Thymus (tissue), 11 donors: Measurements from ENCODE around the gene SLAIN1. TPM values are rescaled to one million over a fixed set of nuclear protein-coding genes. Genes with fewer than 3 reads are reported as not detected.

Source experiments
- DNase-seq, 9 donors: peaks; one replicate each; pipeline ENCODE4 v3.0.0-alpha.2; 2013; ENCODE audit warnings: low spot score in 9 of 9, low read depth in 6 of 9, missing footprints in 1 of 9
- H3K27ac ChIP-seq, 2 donors: one replicate each; pipeline ENCODE4 v1.5.1; 2013; ENCODE audit warnings: control low read depth in 1 of 2, low read depth in 1 of 2, low read length in 1 of 2, mild to moderate bottlenecking in 1 of 2, moderate library complexity in 1 of 2
- H3K27me3 ChIP-seq, 2 donors: one replicate each; pipeline ENCODE4 v1.5.1; 2013; ENCODE audit warnings: low read length in 1 of 2; ENCODE audit not compliant: control insufficient read depth in 2 of 2, insufficient read depth in 1 of 2
- H3K36me3 ChIP-seq, 2 donors: one replicate each; pipeline ENCODE4 v1.5.1; 2013; ENCODE audit warnings: low read length in 1 of 2, mild to moderate bottlenecking in 1 of 2, moderate library complexity in 1 of 2; ENCODE audit not compliant: control insufficient read depth in 2 of 2, insufficient read depth in 2 of 2
- H3K4me1 ChIP-seq, 2 donors: one replicate each; pipeline ENCODE4 v1.5.1; 2013; ENCODE audit warnings: low read length in 2 of 2; ENCODE audit not compliant: control insufficient read depth in 2 of 2, insufficient read depth in 2 of 2
- H3K4me3 ChIP-seq, 2 donors: one replicate each; pipeline ENCODE4 v1.5.1; 2013; ENCODE audit warnings: low read length in 2 of 2, control low read depth in 1 of 2, mild to moderate bottlenecking in 1 of 2
- H3K9me3 ChIP-seq, 2 donors: one replicate each; pipeline ENCODE4 v1.5.1; 2013; ENCODE audit warnings: low read length in 1 of 2, mild to moderate bottlenecking in 1 of 2; ENCODE audit not compliant: control insufficient read depth in 2 of 2, insufficient read depth in 1 of 2
- WGBS: extraction: QIAGEN DNeasy Blood & Tissue Kit; methylation state at CpG from one replicate; pipeline ENCODE4 v1.1.7; 2013; 5-methylcytosine and 5-hydroxymethylcytosine counted together
- polyA plus RNA-seq: library from polyadenylated mRNA; stranded (reverse); fragments of 200-250 nt; gene quantifications from one replicate; pipeline ENCODE4 v1.2.3, GENCODE V29; 2013
- total RNA-seq: library from RNA; stranded (reverse); fragments of 120-200 nt; gene quantifications from one replicate; pipeline ENCODE4 v1.2.4, GENCODE V29; 2013
- donor health status: healthy.

Gene SLAIN1
- total and polyA plus RNA-seq, 2 donors, result 16.3 to 49.7 TPM

- Histone ChIP-seq H3K4me3 (no peak overlapping the region), H3K36me3 (peaks cover 16 to 40% of the 10 kb centered on the region in 2 donors), H3K27me3 (no peaks in the 10 kb centered on the region), H3K9me3 (peaks cover 0 to 3% of the 10 kb centered on the region in 2 donors), H3K4me1 (no peaks in the 10 kb centered on the region), H3K27ac (no peak overlapping the region)
- no peak for DNase-seq
- WGBS, result 96% methylated on average over 8 of the region's 8 CpGs
Observed at GRCh38 chr13:77760893-77761292, 63.4 kb downstream of the SLAIN1 start.

- no peak for DNase-seq
Observed at GRCh38 chr13:77767413-77767812, 69.9 kb downstream of the SLAIN1 start.

DNA sequence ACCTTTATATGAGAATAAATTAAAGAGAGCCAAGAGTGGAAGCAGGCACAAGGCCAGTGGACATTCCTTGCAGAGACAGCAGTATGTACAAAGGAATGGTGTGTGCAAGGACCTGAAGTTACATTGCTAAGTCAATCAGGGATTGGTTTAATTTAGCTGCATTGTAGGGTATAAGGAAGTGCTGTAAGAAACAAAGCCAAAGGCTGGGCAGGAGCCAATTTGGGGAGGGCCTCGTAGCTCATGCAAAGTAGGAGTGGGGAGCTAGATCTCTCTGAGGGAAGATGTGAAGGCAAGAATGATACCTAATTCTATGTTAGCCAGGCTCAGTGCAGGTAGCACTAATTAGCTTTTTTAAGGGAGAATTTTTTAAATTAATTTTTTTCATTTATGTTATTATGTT lies 76.7 kb downstream of the SLAIN1 start:
- no peak for DNase-seq
- no peak overlapping the region for H3K27ac ChIP-seq
- H3K9me3 ChIP-seq, result no peaks in the 10 kb centered on the region
- no peaks in the 10 kb centered on the region for H3K27me3 ChIP-seq
- 88% methylated on average over 1 of the region's 1 CpG for whole genome bisulfite sequencing
- no peak overlapping the region for H3K4me3 ChIP-seq
- H3K36me3 ChIP-seq, result peaks cover 0 to 4% of the 10 kb centered on the region in 2 donors
- no peaks in the 10 kb centered on the region for H3K4me1 ChIP-seq

More at GRCh38 chr13:77767413-77767812, 69.9 kb downstream of the SLAIN1 start:
- WGBS, result 67% methylated on average over 5 of the region's 5 CpGs
- peaks cover 3 to 23% of the 10 kb centered on the region in 2 donors for H3K36me3 ChIP-seq
- H3K27me3 ChIP-seq, result no peaks in the 10 kb centered on the region
- H3K27ac ChIP-seq, result no peak overlapping the region
- no peaks in the 10 kb centered on the region for H3K4me1 ChIP-seq
- no peak overlapping the region for H3K4me3 ChIP-seq
- H3K9me3 ChIP-seq, result peaks cover 0 to 3% of the 10 kb centered on the region in 2 donors

DNA sequence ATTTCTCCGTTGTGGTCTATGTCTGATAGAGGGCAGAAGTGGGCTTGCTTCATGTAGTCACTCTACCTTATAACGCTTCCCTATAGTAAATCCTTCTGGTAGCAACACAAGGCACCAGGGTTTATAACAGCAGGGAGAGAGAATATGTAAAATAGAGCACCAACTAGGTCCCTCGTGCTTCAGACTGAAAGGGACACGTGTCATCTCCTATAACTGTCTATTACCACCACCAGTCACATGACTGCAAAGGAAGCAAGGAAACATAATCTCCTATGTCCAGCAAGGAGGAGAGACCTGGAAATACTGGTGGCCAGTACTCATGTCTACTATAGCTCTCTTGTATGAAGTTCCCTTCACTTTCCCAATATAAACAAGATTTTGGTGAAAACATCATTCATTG lies 79.2 kb downstream of the SLAIN1 start:
- Histone ChIP-seq H3K27ac (no peak overlapping the region), H3K36me3 (peaks cover 0 to 4% of the 10 kb centered on the region in 2 donors), H3K4me1 (peaks cover 0 to 5% of the 10 kb centered on the region in 2 donors), H3K27me3 (no peaks in the 10 kb centered on the region), H3K9me3 (no peaks in the 10 kb centered on the region), H3K4me3 (no peak overlapping the region)
- WGBS, result 73% methylated on average over 4 of the region's 4 CpGs
- DNase-seq, result no peak

- Histone ChIP-seq H3K4me3 (no peak overlapping the region), H3K36me3 (peaks cover 0 to 4% of the 10 kb centered on the region in 2 donors), H3K9me3 (no peaks in the 10 kb centered on the region), H3K4me1 (peaks cover 0 to 5% of the 10 kb centered on the region in 2 donors), H3K27ac (no peak overlapping the region), H3K27me3 (no peaks in the 10 kb centered on the region)
- 8% methylated on average over 3 of the region's 3 CpGs for WGBS
- DNase-seq, result peak in 8 of 9 donors; percentile 16 to 69 (median 38)
Observed at GRCh38 chr13:77779552-77780272, 82.2 kb downstream of the SLAIN1 start.

DNA sequence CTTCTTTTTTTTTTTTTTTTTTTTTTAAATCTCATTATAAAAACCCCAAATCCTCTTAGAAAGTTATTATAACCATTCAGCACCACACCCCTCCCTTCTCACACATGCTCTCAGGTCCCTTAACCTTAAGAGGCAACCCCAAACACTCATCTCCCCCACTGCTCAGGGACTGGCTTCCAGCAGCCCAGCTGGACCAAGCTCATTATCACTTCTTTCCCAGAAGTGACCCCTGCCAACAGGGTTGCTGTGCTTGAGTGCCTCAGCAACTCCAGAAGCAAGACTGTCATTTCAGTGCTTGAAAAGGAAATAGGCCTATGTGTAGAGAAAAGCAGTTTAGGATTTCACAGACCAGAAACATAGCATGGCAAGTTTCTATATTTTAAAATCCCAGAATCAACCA lies 84.3 kb downstream of the SLAIN1 start:
- no peaks in the 10 kb centered on the region for H3K9me3 ChIP-seq
- no peak for DNase-seq
- H3K27ac ChIP-seq, result no peak overlapping the region
- H3K36me3 ChIP-seq, result no peaks in the 10 kb centered on the region
- peaks cover 0 to 5% of the 10 kb centered on the region in 2 donors for H3K4me1 ChIP-seq
- H3K4me3 ChIP-seq, result no peak overlapping the region
- no peaks in the 10 kb centered on the region for H3K27me3 ChIP-seq

- Histone ChIP-seq H3K36me3 (no peaks in the 10 kb centered on the region), H3K9me3 (no peaks in the 10 kb centered on the region), H3K27ac (no peak overlapping the region), H3K4me1 (peaks cover 0 to 5% of the 10 kb centered on the region in 2 donors), H3K27me3 (no peaks in the 10 kb centered on the region), H3K4me3 (no peak overlapping the region)
- WGBS, result 94% methylated on average over 5 of the region's 5 CpGs
- no peak for DNase-seq
Observed at GRCh38 chr13:77784515-77784914, 87.0 kb downstream of the SLAIN1 start.

DNA sequence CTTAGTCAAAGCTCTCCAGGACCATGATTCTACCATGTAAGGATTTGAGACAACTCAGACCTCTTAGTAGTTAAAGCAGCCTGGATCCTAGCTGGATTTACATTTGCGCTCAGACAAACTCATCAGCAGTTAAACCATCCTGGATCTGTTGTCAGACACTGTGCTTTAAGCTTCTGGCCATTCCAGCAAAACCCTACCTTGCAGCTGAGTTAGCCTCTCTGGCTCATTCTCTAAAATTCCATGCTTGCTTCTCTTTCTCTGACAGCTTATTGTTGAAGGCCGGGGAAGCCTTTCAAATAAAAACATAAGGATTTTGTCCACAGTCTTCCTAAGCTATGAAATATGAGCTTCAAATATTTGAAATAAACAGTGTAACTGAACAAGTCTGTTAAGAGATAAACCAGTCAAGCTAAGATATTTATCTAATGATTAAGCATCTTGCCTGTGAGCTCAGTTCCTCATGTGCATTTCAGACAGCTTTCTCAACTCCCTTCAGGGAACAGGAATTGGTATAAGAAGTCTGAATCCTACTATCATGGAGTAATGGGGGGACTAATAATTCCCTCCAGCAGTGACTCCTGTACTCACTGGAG lies 89.3 kb downstream of the SLAIN1 start:
- H3K4me1 ChIP-seq, result no peaks in the 10 kb centered on the region
- no peak for DNase-seq
- H3K27me3 ChIP-seq, result no peaks in the 10 kb centered on the region
- no peaks in the 10 kb centered on the region for H3K36me3 ChIP-seq
- 98% methylated on average over 2 of the region's 2 CpGs for WGBS
- no peak overlapping the region for H3K4me3 ChIP-seq
- H3K27ac ChIP-seq, result no peak overlapping the region
- peaks cover 0 to 16% of the 10 kb centered on the region in 2 donors for H3K9me3 ChIP-seq

DNA sequence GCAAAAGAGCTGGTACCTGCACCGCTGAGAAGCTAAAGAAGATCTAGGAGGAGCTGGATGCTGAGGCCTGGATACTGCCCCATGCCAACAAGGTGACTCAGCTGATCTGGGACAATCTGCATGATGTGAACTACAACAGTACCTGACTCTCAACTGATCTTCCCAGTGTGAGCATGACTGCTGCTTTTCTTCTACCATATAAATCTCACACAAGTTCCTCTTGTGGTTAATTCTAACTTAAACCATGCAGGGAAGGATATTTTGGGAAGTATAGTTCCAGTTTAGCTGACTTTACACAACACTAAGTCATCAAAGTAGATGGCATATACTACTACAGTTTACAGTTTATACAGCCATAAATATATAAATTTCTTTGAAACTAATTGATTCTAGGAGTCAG lies 91.9 kb downstream of the SLAIN1 start:
- H3K9me3 ChIP-seq, result peaks cover 0 to 19% of the 10 kb centered on the region in 2 donors
- no peak for DNase-seq
- H3K4me3 ChIP-seq, result no peak overlapping the region
- no peak overlapping the region for H3K27ac ChIP-seq
- no peaks in the 10 kb centered on the region for H3K27me3 ChIP-seq
- H3K36me3 ChIP-seq, result no peaks in the 10 kb centered on the region
- H3K4me1 ChIP-seq, result no peaks in the 10 kb centered on the region
- WGBS, result 85% methylated on average over 1 of the region's 1 CpG
